HG02678 (cell line): Measurements from ENCODE around the gene ERCC5.

ENCODE experiments used
- ATAC-seq: cut with Tn5 transposase; IDR thresholded peaks from one replicate; pipeline ENCODE4 v1.9.1; 2021; ENCODE audit warnings: mild to moderate bottlenecking, moderate library complexity; ENCODE audit not compliant: unreplicated experiment

ERCC5 gene

DNA sequence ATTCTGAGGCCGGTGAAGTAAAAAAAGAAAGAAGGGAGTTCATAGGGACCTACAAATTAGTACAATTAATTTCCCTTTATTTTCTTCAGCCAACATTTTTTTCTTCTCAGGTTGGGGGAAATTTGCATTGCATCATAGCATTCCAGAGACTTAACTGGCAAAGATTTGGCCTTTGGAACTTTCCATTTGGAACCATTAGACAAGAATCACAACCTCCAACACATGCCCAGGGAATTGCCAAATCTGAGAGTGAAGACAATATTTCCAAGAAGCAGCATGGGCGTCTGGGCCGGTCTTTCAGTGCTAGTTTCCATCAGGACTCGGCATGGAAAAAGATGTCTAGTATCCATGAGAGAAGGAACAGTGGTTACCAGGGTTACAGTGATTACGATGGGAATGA is 6.4 kb upstream of the ERCC5 start:
- ATAC-seq: no peak

DNA sequence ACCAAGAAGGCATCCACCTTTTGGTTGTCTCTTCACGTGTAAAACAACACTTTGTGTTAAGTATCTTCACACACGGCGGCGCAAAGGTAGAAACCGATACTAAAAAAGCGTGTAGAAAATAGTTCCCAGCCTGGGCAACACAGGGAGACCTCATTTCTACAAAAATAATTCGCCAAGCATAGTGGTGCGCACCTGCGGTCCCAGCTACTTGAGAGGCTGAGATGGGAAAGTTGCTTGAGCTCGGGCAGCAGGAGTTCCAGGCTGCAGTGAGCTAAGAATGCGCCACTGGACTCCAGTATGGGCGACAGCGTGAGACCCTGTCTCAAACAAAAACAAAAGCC is 573 bp upstream of the ERCC5 start:
- ATAC-seq: peak; percentile 22

DNA sequence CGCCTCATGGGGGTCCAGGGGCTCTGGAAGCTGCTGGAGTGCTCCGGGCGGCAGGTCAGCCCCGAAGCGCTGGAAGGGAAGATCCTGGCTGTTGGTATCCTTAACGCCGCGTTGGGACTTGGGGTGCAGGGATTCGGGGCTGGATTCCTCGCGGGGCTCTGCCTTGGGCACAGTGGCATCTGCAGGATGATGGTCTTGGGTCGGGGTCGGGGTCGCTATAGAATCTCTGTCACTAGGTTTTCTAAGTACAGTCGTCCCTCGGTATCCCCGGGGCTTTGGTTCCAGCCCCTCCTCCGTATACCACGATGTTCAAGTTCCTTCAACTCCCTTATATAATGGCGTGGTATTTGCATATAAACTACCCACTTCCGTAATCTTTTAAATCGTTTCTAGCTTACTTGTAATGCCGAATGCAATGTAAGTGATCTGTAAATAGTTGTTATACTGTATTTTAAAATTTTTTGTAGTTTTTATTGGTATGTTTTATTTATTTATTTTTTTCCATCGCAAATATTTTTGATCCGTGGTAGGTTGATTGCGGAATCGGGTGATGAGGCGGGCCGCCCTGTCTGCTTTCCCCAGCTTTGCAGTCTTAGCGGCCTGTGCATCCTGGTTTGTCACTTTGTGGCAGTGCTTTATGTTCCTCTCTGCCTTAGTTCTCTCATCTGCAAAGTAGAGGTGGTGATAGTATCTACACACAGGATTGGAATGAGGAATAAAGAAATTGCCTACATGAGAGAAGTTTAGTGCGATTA is 606 bp downstream of the ERCC5 start:
- ATAC-seq: peak; percentile 33

DNA sequence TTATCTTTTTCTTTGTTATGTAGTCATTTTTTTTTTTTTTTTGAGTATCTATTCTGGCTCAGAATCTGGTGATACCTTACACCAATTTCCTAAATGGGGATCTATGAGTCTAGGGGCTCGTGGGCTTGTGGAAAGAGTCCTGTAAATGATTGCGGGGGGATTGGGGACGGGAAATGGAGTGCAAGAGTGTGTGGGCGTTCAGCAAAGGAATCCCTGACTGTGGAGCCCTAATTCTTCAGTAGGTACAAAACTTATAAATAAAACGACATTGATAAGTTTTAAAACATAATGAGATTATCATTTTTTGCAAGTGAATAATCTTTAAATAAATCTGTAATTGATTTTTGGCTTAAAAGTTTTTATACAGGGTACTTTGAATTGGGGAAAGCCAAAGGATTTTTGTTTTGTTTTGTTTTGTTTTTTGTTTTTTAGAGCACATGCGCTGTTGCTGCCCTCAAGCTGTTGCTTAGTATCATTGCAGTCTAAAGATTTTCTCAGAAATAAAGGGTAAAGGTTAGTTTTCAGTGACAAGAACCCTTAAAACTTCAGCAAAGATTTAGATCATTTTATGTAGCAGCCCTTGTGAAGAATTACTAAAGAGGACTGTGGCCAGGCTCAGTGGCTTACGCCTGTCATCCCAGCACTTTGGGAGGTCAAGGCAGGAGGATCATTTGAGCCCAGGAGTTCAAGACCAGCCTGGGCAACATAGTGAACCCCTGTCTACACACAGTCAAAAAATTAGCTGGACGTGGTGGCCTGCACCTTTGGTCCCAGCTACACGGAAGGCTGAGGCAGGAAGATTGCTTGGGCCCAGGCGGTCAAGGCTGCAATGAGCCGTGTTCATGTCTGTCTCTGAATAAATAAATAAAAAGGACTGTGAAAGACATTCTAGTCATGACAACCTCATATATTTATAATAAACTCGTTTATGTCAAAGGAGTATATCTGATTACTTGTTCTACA is 1.7 kb downstream of the ERCC5 start:
- ATAC-seq: no peak

DNA sequence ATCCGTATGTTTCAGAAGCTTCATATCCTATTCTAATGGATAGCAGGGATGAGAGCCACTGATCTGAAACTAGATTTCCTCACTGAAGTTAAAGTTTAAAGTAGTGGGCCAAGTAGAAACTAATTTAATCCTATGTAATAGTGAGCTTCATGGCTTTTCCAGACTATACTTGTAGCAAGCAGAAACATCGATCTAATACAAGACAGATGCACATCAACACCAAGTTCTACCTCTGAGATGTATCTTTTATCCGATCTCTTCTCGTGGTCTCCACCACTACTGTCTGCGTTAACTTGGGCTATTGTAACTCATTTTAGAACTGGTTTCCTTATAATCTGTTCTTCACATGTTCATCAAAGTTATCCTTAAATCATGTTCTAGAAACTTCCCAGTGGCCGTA is 3.1 kb downstream of the ERCC5 start:
- ATAC-seq: no peak

DNA sequence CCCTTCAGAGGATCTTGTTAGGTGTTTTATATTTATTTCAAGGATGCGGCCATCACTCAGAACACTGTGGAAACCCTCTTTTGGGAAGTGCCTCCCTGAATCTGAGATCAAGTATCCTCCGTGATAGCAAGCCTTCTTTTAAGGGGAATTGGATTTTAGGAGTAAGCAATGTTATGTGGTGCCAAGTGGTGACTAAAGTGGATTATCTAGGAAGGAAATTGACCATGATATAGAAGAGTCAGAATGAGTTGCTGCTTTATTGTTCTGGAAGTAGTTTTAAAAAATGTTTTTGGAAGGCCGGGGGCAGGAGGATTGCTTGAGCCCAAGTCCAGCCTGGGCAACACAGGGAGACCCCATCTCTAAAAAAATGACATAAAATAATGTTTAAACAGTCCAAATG is 6.7 kb downstream of the ERCC5 start:
- no peak for ATAC-seq

DNA sequence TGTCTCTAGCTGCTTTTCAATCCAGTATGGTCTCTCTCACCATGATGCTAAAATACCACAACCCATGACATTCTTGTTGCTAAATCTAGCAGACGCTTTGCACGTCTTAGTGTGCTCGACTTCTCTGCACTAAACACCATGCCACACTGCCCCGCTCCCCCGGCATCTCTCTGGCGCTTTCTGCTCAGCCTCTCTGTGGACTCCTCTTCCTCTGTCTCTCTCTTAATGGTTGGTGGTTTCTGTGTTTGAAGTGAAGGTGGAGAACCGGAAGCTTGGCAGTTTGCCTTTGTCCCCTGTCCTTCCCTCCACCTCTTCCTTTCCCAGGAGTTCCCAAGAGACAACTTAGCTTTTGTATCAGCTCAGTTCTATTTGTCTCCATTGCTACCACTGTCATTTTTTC is 8.8 kb downstream of the ERCC5 start:
- peak; percentile 69 for ATAC-seq

DNA sequence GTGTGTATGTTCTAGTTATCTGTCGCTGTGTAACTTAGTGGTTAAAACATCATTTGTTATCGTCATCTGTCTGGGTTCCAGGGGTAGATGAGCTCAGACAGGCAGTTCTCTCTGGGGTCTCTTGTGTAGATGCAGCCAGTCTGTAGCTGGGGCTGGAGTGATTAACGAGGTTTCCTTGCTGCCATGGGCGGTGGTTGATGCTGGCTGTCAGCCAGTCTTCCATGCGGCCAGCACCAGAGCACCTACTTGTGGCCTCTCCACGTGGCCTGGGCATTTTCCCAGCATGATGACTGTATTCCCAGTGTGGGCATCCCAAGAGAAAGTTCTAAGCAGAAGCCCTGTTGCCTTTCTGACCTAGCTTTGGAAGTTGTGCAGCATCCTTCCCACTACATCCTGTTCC is 10.7 kb downstream of the ERCC5 start:
- no peak for ATAC-seq

DNA sequence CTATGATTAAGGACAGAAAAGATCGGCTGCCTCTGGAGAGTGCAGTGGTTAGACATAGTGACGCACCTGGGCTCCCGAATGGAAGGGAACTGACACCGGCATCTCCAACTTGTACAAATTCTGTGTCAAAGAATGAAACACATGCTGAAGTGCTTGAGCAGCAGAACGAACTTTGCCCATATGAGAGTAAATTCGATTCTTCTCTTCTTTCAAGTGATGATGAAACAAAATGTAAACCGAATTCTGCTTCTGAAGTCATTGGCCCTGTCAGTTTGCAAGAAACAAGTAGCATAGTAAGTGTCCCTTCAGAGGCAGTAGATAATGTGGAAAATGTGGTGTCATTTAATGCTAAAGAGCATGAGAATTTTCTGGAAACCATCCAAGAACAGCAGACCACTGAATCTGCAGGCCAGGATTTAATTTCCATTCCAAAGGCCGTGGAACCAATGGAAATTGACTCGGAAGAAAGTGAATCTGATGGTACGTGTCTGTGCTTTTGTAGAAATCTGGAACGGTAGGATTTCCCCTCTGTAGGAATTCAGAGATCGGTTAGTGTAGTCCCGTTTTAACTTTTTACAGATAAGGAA is 16.9 kb downstream of the ERCC5 start:
- ATAC-seq: no peak

DNA sequence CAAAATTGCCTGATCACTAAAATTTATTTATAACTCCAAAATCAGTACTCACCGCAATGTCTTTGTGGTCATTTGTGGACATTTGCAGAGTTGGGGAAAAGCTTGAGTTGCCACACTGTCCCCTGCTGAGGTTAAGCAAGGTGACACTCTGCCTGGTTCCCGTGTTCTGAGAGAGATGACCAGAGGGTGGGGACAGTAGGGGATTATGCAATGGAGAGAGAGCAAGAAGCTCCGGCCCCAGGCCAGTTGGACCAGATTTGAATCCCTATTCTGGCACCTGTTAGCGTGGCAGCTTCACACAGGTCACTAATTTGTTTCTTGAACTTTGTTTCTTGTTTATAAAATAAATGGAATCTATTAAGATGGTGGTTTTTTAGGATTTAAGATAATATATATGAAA is 17.8 kb downstream of the ERCC5 start:
- ATAC-seq: no peak

DNA sequence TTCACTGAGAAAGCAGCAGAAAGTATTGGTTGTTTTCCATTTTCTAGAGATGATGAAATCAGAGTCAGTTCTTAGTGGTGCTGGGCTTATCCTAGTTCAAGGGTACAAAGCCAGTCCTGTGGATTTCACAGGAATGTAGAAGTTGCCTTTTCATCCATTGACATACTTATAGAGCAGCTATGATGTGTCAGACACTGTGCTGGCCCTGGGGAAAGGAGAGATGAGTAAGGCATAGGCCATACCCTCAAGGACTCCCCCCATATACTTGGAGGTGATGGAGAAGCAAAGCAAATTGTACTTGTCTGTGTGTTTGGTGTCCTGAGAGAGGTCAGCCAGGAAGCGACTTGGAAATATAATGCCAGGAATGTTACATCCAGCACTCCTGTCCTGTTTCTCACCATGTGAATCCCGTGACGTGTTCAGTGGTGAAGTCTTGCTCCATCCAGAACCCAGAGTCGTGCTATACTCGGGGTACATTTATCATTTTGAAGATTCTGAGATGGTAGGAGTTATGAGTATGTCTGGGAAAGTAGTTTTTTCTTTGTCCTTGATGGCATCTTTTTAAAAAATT is 22.6 kb downstream of the ERCC5 start:
- no peak for ATAC-seq

DNA sequence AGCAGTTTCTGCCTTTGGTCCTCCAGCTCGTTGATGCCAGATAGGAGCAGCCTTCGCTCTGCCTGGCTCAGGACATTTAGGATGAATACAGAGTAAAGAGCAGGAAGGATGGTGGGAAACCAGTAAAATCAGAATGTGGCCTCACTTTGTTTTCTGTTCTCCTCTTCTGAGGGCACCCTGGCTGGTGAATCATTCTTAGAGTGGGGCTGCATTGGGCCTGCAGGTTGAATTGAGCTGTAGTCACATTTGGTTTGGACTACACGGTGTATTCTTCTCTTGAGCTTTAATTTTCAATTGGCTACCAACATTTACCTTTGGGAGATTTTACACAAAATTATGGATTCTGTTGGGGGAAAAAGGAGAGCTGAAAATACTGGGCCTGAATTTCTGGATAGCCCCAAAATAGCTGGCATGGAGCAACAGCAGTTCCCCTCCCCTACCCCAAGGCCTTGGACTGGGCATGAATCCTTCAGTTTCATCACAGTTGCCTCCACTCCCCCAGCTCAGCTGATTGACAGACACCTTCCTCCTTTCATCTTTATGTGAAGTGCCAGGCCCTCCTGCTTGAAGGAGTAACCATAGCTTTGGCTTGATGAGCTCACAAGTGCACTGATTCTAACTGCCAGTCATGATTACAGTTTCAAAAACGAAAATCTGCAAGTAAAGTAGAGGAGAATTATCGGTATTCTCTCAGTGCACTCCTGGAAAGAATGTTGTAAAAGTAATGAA is 24.3 kb downstream of the ERCC5 start:
- ATAC-seq: peak; percentile 24

DNA sequence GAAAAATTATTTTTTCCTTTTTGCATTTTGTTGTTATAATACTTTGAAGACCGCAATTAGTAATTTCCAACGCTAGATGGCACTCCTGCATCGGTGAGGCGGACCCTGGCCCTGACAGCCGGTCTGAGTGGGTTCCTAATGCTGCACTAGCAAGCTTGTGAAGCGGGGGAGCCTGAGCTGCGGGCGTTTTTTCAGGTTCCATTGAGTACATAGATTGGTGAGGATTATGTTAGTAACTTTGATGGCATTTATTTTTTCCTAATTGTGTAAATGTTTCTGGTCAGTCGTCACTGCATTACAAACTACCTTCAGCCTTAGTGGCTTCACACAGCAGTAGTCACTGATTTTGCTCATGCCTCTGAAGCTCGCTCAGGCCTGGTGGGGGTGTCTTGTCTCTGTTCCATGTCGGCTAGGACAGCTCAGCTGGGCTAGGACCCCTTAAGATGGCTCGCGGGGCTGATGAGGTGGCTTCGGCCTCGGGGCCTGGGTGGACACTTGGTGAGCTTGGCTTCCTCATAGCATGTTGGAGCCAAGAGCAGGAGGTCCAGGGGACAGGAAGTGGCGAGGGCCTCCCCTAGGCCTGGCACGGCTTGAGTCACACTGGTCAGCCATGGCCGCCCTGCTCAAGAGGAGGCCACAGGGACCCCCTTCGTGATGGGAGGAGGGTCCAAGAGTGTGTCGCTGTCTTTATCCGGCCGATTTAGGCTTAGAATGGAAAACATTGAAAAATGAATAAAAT is 25.0 kb downstream of the ERCC5 start:
- ATAC-seq: peak; percentile 77

DNA sequence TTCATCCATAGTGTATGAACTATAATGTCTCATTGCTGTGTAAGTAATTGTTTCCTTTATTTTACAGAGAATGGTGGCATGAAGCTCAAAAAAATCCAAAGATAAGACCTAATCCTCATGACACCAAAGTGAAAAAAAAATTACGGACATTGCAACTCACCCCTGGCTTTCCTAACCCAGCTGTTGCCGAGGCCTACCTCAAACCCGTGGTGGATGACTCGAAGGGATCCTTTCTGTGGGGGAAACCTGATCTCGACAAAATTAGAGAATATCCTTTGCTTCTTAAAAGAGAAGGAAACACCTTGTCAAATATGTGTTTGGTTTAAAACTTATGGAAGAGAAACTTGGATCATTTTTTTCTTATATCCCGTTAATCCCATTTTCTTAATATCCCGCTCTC is 26.3 kb downstream of the ERCC5 start:
- ATAC-seq: no peak

DNA sequence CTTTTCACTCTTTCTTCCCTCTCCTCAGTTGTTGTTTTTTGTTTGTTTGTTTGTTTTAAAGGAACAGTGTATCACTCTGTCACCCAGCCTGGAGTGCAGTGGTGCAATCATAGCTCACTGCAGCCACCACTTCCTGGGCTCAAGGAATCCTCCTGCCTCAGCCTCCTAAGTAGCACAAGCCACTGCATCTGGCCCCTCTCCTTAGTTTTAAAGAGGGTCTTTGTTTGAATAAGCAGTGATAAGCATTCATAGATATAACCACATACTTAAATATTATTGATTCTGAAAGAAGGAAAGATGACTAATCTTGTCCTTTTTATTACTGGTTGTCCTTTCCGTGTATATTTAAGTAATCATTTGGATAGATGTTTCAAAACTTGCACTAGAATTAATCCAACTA is 26.7 kb downstream of the ERCC5 start:
- ATAC-seq: no peak

DNA sequence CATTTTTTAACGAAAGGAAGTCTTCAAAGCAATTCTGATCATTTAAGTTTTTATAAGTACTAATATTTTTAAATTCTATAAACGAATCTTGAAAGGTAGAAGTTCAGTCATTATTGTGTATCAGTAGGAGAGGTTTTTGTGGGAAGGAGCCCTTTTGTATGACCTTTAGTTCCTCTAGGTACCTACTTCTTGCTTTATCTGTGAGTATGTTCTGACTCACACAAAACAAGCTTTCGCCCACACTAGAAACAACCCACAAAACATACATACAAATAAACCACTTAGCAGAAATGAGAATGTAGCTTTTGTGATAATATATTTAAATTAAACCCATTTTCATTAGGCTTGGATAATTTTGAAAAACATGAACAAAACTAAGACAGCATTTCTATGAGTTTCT is 27.8 kb downstream of the ERCC5 start:
- ATAC-seq: peak; percentile 39

DNA sequence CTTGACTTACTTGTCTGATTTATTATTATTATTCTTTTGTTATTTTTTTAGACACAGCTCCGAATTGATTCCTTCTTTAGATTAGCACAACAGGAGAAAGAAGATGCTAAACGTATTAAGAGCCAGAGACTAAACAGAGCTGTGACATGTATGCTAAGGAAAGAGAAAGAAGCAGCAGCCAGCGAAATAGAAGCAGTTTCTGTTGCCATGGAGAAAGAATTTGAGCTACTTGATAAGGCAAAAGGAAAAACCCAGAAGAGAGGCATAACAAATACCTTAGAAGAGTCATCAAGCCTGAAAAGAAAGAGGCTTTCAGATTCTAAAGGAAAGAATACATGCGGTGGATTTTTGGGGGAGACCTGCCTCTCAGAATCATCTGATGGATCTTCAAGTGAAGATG is 29.4 kb downstream of the ERCC5 start:
- no peak for ATAC-seq

DNA sequence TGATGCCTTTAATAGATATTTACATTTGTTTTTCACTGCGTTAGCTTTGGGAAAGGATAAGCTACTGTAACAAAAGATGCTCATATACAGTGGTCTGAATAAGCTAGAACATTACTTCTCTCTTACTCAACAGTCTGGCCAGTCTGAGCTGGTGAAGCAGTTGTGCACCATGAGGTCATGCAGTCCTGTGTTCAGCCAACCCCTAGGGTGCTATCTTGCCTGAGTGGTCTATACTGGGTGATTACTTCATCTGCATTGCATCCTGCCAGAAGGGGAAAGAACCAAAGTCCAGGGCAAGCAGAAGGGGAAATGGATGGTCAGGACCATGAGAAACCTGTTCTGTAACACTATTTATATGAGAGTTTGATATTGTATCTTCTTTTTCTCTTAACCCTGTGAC is 31.5 kb downstream of the ERCC5 start:
- ATAC-seq: no peak

DNA sequence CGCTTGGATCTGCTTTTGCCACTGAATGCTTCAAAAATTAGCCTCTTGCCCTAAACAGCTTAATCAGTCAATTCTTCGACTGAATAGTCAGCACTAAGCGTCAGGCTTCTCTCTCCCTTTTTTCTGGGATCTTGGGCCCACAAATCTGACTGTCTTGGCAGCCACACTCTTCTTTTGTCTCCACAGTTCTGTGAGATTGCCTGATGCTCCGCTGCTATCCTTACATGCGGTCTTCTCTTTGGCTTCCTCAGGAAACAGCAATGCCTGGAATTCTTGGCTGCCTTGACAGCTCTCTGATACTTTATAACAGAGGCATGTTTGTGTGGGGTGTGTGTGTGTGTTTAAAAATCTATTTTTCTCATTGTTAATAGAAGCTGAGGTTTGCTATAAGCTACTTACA is 32.6 kb downstream of the ERCC5 start:
- ATAC-seq: no peak

DNA sequence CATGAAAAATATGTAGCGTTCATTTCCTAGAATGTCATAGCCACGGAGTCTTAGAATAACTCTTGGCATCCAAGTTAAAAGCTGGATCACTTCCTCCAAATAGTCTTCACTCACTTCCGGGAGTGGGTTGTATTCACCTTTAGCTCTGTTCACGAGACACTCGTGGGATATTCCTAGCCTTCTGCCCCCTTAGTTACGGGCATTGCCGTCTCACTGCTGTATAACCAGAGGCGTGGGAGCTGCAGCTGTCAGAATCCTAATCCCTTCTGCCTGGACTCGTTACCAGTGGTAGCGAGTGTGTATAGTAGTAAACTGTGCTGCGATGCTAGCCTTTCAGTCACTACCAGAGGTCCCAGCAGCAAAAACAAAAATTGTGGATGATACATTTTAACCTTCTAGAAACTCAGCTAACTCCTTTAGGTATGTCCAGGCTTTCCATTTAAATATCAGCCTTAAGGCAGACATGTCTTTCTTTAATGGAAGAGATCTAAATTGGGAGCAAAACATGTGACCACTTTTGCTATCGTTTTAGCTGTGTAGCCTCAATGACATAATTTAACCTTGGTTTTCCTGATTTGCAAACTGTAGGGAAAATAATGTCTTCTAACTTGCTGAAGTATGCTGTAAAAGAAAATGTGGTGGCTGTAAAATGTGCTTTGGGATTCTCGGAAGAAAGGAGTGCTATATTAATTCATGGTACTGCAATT is 34.1 kb downstream of the ERCC5 start:
- no peak for ATAC-seq
